Measurements from ENCODE around the gene NRG3. TPM values are rescaled to one million over a fixed set of nuclear protein-coding genes. Genes with fewer than 3 reads are reported as not detected.
A peak's percentile ranks its signal among the peaks of the same experiment; 100 is the strongest.

The NRG3 gene
- total and polyA plus RNA-seq, 5 donors from 2014 or later: not detected

- H3K27me3 ChIP-seq (ENCODE audit: control insufficient read depth, insufficient read depth, low read length): no peaks in the 10 kb centered on the region
These were observed 286.3 kb downstream of the NRG3 start for GRCh38 chr10:82161264-82161663.

GRCh38 chr10:82162549-82163195 lies 287.7 kb downstream of the NRG3 start:
- Mint-ChIP-seq H3K27ac (no peak overlapping the region), H3K4me3 (no peak overlapping the region)
- no peak for DNase-seq

More at GRCh38 chr10:82161264-82161663, 286.3 kb downstream of the NRG3 start:
- Histone ChIP-seq H3K4me3 (ENCODE audit: low read depth, low read length) (no peak overlapping the region), H3K27ac (ENCODE audit: insufficient read depth, low read length, poor library complexity, severe bottlenecking) (no peak overlapping the region), H3K9me3 (ENCODE audit: control insufficient read depth in 2 of 2, low read length in 2 of 2) (no peaks in the 10 kb centered on the region), H3K4me1 (ENCODE audit: control insufficient read depth, insufficient read depth, low read length, poor library complexity, severe bottlenecking) (no peaks in the 10 kb centered on the region), H3K36me3 (ENCODE audit: control insufficient read depth, insufficient read depth, low read length) (no peaks in the 10 kb centered on the region)
- Mint-ChIP-seq H3K4me3 (no peak overlapping the region), H3K9me3 (peaks cover 2 to 18% (median 7%) of the 10 kb centered on the region in 7 donors), H3K4me1 (no peaks in the 10 kb centered on the region), H3K36me3 (no peaks in the 10 kb centered on the region), H3K27ac (no peak overlapping the region), H3K27me3 (no peaks in the 10 kb centered on the region)
- no peak for ATAC-seq (ENCODE audit: low read depth in 2 of 2)
- DNase-seq: no peak

GRCh38 chr10:82171899-82172298 lies 296.9 kb downstream of the NRG3 start:
- Mint-ChIP-seq H3K9me3 (peaks cover 1 to 29% (median 13%) of the 10 kb centered on the region in 7 donors), H3K4me1 (no peaks in the 10 kb centered on the region), H3K27me3 (no peaks in the 10 kb centered on the region), H3K36me3 (no peaks in the 10 kb centered on the region), H3K4me3 (no peak overlapping the region), H3K27ac (no peak overlapping the region)
- H3K9me3 ChIP-seq (ENCODE audit: control insufficient read depth in 2 of 2, low read length in 2 of 2): no peaks in the 10 kb centered on the region
- H3K4me1 ChIP-seq (ENCODE audit: control insufficient read depth, insufficient read depth, low read length, poor library complexity, severe bottlenecking): no peaks in the 10 kb centered on the region
- no peaks in the 10 kb centered on the region for H3K36me3 ChIP-seq (ENCODE audit: control insufficient read depth, insufficient read depth, low read length)
- H3K27ac ChIP-seq (ENCODE audit: insufficient read depth, low read length, poor library complexity, severe bottlenecking): no peak overlapping the region
- ATAC-seq (ENCODE audit: low read depth in 2 of 2): no peak
- H3K27me3 ChIP-seq (ENCODE audit: control insufficient read depth, insufficient read depth, low read length): no peaks in the 10 kb centered on the region
- no peak for DNase-seq
- H3K4me3 ChIP-seq (ENCODE audit: low read depth, low read length): no peak overlapping the region

More at GRCh38 chr10:82162549-82163195, 287.7 kb downstream of the NRG3 start:
- no peak overlapping the region for H3K27ac ChIP-seq (ENCODE audit: insufficient read depth, low read length, poor library complexity, severe bottlenecking)
- Mint-ChIP-seq H3K36me3 (no peaks in the 10 kb centered on the region), H3K4me1 (no peaks in the 10 kb centered on the region), H3K27me3 (no peaks in the 10 kb centered on the region), H3K9me3 (peaks cover 2 to 18% (median 7%) of the 10 kb centered on the region in 7 donors)
- H3K4me3 ChIP-seq (ENCODE audit: low read depth, low read length): no peak overlapping the region
- H3K27me3 ChIP-seq (ENCODE audit: control insufficient read depth, insufficient read depth, low read length): no peaks in the 10 kb centered on the region
- no peaks in the 10 kb centered on the region for H3K36me3 ChIP-seq (ENCODE audit: control insufficient read depth, insufficient read depth, low read length)
- H3K9me3 ChIP-seq (ENCODE audit: control insufficient read depth in 2 of 2, low read length in 2 of 2): no peaks in the 10 kb centered on the region
- no peaks in the 10 kb centered on the region for H3K4me1 ChIP-seq (ENCODE audit: control insufficient read depth, insufficient read depth, low read length, poor library complexity, severe bottlenecking)
- ATAC-seq (ENCODE audit: low read depth in 2 of 2): no peak

- no peaks in the 10 kb centered on the region for H3K27me3 Mint-ChIP-seq
- peaks cover 0 to 19% (median 9%) of the 10 kb centered on the region in 7 donors for H3K9me3 Mint-ChIP-seq
- ATAC-seq (ENCODE audit: low read depth in 2 of 2) (no peak), DNase-seq (no peak)
- H3K9me3 ChIP-seq (ENCODE audit: control insufficient read depth in 2 of 2, low read length in 2 of 2): no peaks in the 10 kb centered on the region
- H3K27me3 ChIP-seq (ENCODE audit: control insufficient read depth, insufficient read depth, low read length): no peaks in the 10 kb centered on the region
- H3K36me3 ChIP-seq (ENCODE audit: control insufficient read depth, insufficient read depth, low read length): no peaks in the 10 kb centered on the region
- H3K4me1 Mint-ChIP-seq: no peaks in the 10 kb centered on the region
- no peaks in the 10 kb centered on the region for H3K4me1 ChIP-seq (ENCODE audit: control insufficient read depth, insufficient read depth, low read length, poor library complexity, severe bottlenecking)
- H3K36me3 Mint-ChIP-seq: no peaks in the 10 kb centered on the region
- no peak overlapping the region for H3K4me3 ChIP-seq (ENCODE audit: low read depth, low read length)
- no peak overlapping the region for H3K27ac Mint-ChIP-seq
- H3K4me3 Mint-ChIP-seq: no peak overlapping the region
- no peak overlapping the region for H3K27ac ChIP-seq (ENCODE audit: insufficient read depth, low read length, poor library complexity, severe bottlenecking)
These were observed 301.6 kb downstream of the NRG3 start for GRCh38 chr10:82176587-82176986.

- no peak for ATAC-seq (ENCODE audit: low read depth in 2 of 2)
These were observed 315.7 kb downstream of the NRG3 start for GRCh38 chr10:82190432-82191260.

GRCh38 chr10:82191653-82192052 lies 316.7 kb downstream of the NRG3 start:
- H3K9me3 Mint-ChIP-seq: peaks cover 0 to 13% (median 4%) of the 10 kb centered on the region in 7 donors
- no peaks in the 10 kb centered on the region for H3K27me3 Mint-ChIP-seq
- ATAC-seq (ENCODE audit: low read depth in 2 of 2): no peak
- Histone ChIP-seq H3K4me3 (ENCODE audit: low read depth, low read length) (no peak overlapping the region), H3K27me3 (ENCODE audit: control insufficient read depth, insufficient read depth, low read length) (no peaks in the 10 kb centered on the region), H3K36me3 (ENCODE audit: control insufficient read depth, insufficient read depth, low read length) (no peaks in the 10 kb centered on the region), H3K27ac (ENCODE audit: insufficient read depth, low read length, poor library complexity, severe bottlenecking) (no peak overlapping the region), H3K9me3 (ENCODE audit: control insufficient read depth in 2 of 2, low read length in 2 of 2) (no peaks in the 10 kb centered on the region), H3K4me1 (ENCODE audit: control insufficient read depth, insufficient read depth, low read length, poor library complexity, severe bottlenecking) (no peaks in the 10 kb centered on the region)
- no peak overlapping the region for H3K27ac Mint-ChIP-seq
- H3K4me3 Mint-ChIP-seq: no peak overlapping the region
- DNase-seq: no peak
- no peaks in the 10 kb centered on the region for H3K36me3 Mint-ChIP-seq
- H3K4me1 Mint-ChIP-seq: no peaks in the 10 kb centered on the region

More at GRCh38 chr10:82190432-82191260, 315.7 kb downstream of the NRG3 start:
- Histone ChIP-seq H3K27me3 (ENCODE audit: control insufficient read depth, insufficient read depth, low read length) (no peaks in the 10 kb centered on the region), H3K9me3 (ENCODE audit: control insufficient read depth in 2 of 2, low read length in 2 of 2) (peaks cover 0 to 3% of the 10 kb centered on the region in 2 experiments), H3K4me1 (ENCODE audit: control insufficient read depth, insufficient read depth, low read length, poor library complexity, severe bottlenecking) (no peaks in the 10 kb centered on the region), H3K27ac (ENCODE audit: insufficient read depth, low read length, poor library complexity, severe bottlenecking) (no peak overlapping the region), H3K4me3 (ENCODE audit: low read depth, low read length) (no peak overlapping the region), H3K36me3 (ENCODE audit: control insufficient read depth, insufficient read depth, low read length) (no peaks in the 10 kb centered on the region)
- no peaks in the 10 kb centered on the region for H3K36me3 Mint-ChIP-seq
- no peak for DNase-seq
- no peaks in the 10 kb centered on the region for H3K4me1 Mint-ChIP-seq
- H3K27me3 Mint-ChIP-seq: no peaks in the 10 kb centered on the region
- H3K4me3 Mint-ChIP-seq: no peak overlapping the region
- H3K27ac Mint-ChIP-seq: peak overlapping the region in 1 of 3 donors; percentile 22
- H3K9me3 Mint-ChIP-seq: peaks cover 0 to 9% (median 4%) of the 10 kb centered on the region in 7 donors

- Mint-ChIP-seq H3K27ac (no peak overlapping the region), H3K9me3 (peaks cover 0 to 13% (median 4%) of the 10 kb centered on the region in 7 donors), H3K36me3 (no peaks in the 10 kb centered on the region), H3K4me1 (no peaks in the 10 kb centered on the region), H3K27me3 (no peaks in the 10 kb centered on the region), H3K4me3 (no peak overlapping the region)
- H3K27ac ChIP-seq (ENCODE audit: insufficient read depth, low read length, poor library complexity, severe bottlenecking): no peak overlapping the region
- H3K4me1 ChIP-seq (ENCODE audit: control insufficient read depth, insufficient read depth, low read length, poor library complexity, severe bottlenecking): no peaks in the 10 kb centered on the region
- no peak overlapping the region for H3K4me3 ChIP-seq (ENCODE audit: low read depth, low read length)
- ATAC-seq (ENCODE audit: low read depth in 2 of 2) (no peak), DNase-seq (no peak)
- H3K27me3 ChIP-seq (ENCODE audit: control insufficient read depth, insufficient read depth, low read length): no peaks in the 10 kb centered on the region
- H3K9me3 ChIP-seq (ENCODE audit: control insufficient read depth in 2 of 2, low read length in 2 of 2): no peaks in the 10 kb centered on the region
- H3K36me3 ChIP-seq (ENCODE audit: control insufficient read depth, insufficient read depth, low read length): no peaks in the 10 kb centered on the region
These were observed 317.7 kb downstream of the NRG3 start for GRCh38 chr10:82192665-82193064.
